ENCODE measurements around the gene SVEP1. TPM values are rescaled to one million over a fixed set of nuclear protein-coding genes. Genes with fewer than 3 reads are reported as not detected.

The SVEP1 gene
- polyA plus RNA-seq, 1 experiment, result 24.8 TPM

- no peak for TF ChIP-seq CTCF (IDR thresholded peaks at IDR 0.05; ENCODE audit: insufficient read depth, low read depth, low read length)
- Histone ChIP-seq H3K27me3 (ENCODE audit: control insufficient read depth, insufficient read depth, low read length) (no peaks in the 10 kb centered on the region), H3K36me3 (ENCODE audit: control insufficient read depth, insufficient read depth, low read length) (no peaks in the 10 kb centered on the region), H3K4me3 (ENCODE audit: low read depth, low read length) (no peak overlapping the region)
- DNase-seq (ENCODE audit: low read depth), result no peak
- CTCF ChIA-PET, result interaction anchor here (0.6 kb wide), 1 partner anchor 679 kb away, joined by 3 read pairs; no protein-coding TSS in a partner anchor
- POLR2A ChIA-PET, result no interaction called here
These were observed 24.6 kb upstream of the SVEP1 start for GRCh38 chr9:110604171-110604601.

- Histone ChIP-seq H3K36me3 (ENCODE audit: control insufficient read depth, insufficient read depth, low read length) (no peaks in the 10 kb centered on the region), H3K27me3 (ENCODE audit: control insufficient read depth, insufficient read depth, low read length) (no peaks in the 10 kb centered on the region), H3K4me3 (ENCODE audit: low read depth, low read length) (no peak overlapping the region)
- CTCF ChIA-PET, result interaction anchor here (1.6 kb wide), 1 partner anchor 21 kb away, joined by 3 read pairs; no protein-coding TSS in a partner anchor
- no peak for DNase-seq (ENCODE audit: low read depth)
- POLR2A ChIA-PET, result interaction anchor here (0.7 kb wide), 1 partner anchor 587 kb away, joined by 3 read pairs; no protein-coding TSS in a partner anchor
- TF ChIP-seq CTCF (IDR thresholded peaks at IDR 0.05; ENCODE audit: insufficient read depth, low read depth, low read length), result no peak
These were observed 22.7 kb upstream of the SVEP1 start for GRCh38 chr9:110602281-110602680.

- H3K4me3 ChIP-seq (ENCODE audit: low read depth, low read length), result no peak overlapping the region
- no peaks in the 10 kb centered on the region for H3K36me3 ChIP-seq (ENCODE audit: control insufficient read depth, insufficient read depth, low read length)
- no peak for DNase-seq (ENCODE audit: low read depth)
- H3K27me3 ChIP-seq (ENCODE audit: control insufficient read depth, insufficient read depth, low read length), result no peaks in the 10 kb centered on the region
- ChIA-PET CTCF (interaction anchor here (0.8 kb wide), 1 partner anchor 187 kb away, joined by 3 read pairs; no protein-coding TSS in a partner anchor), POLR2A (no interaction called here)
- TF ChIP-seq CTCF (IDR thresholded peaks at IDR 0.05; ENCODE audit: insufficient read depth, low read depth, low read length), result no peak
These were observed 21.6 kb upstream of the SVEP1 start for GRCh38 chr9:110601098-110601497.

GRCh38 chr9:110599468-110599867, 19.9 kb upstream of the SVEP1 start:
- DNase-seq (ENCODE audit: low read depth), result no peak
- POLR2A ChIA-PET, result no interaction called here
- no peaks in the 10 kb centered on the region for H3K36me3 ChIP-seq (ENCODE audit: control insufficient read depth, insufficient read depth, low read length)
- H3K4me3 ChIP-seq (ENCODE audit: low read depth, low read length), result no peak overlapping the region
- H3K27me3 ChIP-seq (ENCODE audit: control insufficient read depth, insufficient read depth, low read length), result no peaks in the 10 kb centered on the region
- CTCF ChIA-PET, result interaction anchor here (1.2 kb wide), 2 partner anchors 19 to 43 kb away, joined by 4 read pairs; no protein-coding TSS in a partner anchor
- TF ChIP-seq CTCF (IDR thresholded peaks at IDR 0.05; ENCODE audit: insufficient read depth, low read depth, low read length), result no peak

- no peak overlapping the region for H3K4me3 ChIP-seq (ENCODE audit: low read depth, low read length)
- no peaks in the 10 kb centered on the region for H3K27me3 ChIP-seq (ENCODE audit: control insufficient read depth, insufficient read depth, low read length)
- no peak for TF ChIP-seq CTCF (IDR thresholded peaks at IDR 0.05; ENCODE audit: insufficient read depth, low read depth, low read length)
- H3K36me3 ChIP-seq (ENCODE audit: control insufficient read depth, insufficient read depth, low read length), result no peaks in the 10 kb centered on the region
- CTCF ChIA-PET, result interaction anchor here (0.5 kb wide), 1 partner anchor 689 kb away, joined by 5 read pairs; no protein-coding TSS in a partner anchor
- POLR2A ChIA-PET, result no interaction called here
- DNase-seq (ENCODE audit: low read depth), result no peak
These were observed 12.7 kb upstream of the SVEP1 start for GRCh38 chr9:110592044-110592830.

Measured in BJ (cell line).